GM18519 (cell line): ENCODE data around the gene ARHGAP44.

Experiments
- ATAC-seq: cut with Tn5 transposase; IDR thresholded peaks from one replicate; pipeline ENCODE4 v1.9.1; 2021; ENCODE audit warnings: mild to moderate bottlenecking, moderate library complexity; ENCODE audit not compliant: unreplicated experiment, low FRiP score

Gene ARHGAP44

DNA sequence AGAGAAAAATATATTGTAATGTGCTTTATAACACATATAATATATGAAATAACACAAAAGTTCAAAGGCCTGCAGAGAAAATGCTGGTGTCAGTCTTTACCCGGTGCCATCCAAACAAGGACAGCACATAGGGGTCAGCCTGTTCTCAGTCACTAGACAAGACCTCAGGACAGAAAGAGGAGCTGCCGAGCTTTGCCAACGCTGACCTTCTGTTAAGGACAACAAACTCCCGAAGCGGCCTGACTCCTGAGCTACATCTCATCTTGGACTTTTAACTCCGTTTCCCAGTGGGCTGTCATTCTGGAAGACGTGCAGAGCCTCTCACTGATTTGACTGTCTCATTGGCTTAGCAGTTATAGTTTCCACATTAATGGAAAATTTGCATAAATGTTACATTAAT is 221.7 kb downstream of the ARHGAP44 start:
- ATAC-seq: no peak

DNA sequence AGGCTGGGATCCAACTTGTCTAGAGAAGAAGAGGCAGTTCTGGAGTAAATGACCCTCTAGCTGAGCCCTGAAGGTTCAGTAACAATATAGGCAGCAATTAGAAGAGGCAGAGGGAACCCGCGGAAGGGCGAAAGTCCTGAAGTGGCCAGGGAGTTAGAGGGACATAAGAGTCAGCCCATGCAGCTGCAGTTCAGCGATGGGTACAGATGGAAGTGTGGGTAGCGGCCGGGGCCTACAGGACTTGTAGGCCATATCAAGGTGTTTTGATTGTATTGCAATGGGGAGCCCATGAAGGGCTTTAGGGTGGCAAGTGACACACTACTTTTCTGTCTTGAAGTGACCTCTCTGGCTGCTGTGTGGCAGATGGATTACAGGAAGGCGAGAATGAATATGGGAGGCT is 225.5 kb downstream of the ARHGAP44 start:
- ATAC-seq: no peak

DNA sequence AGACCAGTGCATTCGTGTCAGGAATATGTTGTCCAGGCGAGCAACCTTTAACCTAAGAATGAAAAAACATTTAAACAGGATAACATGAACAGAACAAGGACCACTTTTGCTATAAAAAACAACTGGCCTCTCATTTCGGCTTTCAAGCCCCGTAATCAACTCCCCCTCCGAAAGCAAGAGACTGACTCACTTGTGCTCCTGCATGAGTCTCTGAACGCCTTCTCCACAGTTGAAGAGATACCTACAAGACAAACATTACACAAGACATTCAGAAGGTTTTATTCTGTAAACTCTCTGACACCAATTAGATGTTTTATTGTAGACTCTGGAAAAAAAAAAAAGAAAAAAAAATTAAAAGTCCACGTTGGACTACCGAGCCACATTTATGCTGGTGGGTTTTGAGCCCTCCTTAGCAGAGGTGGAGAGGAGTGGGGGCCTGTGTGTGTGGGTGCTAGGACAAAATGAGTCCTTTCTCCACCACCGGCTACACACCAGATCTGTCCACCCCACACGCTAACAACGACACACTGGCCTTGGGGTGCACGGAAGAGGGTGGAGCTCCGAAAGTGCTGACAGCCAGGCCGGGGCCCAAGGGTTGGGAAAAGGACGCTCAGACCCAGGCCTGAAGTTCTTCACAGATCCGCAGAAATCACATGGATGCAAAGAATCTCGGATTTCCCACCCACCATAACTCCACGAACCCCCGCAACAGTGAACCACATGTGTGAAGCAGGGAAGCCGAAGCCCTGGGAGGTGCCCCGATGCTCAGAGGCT is 227.8 kb downstream of the ARHGAP44 start:
- peak; percentile 2 for ATAC-seq

DNA sequence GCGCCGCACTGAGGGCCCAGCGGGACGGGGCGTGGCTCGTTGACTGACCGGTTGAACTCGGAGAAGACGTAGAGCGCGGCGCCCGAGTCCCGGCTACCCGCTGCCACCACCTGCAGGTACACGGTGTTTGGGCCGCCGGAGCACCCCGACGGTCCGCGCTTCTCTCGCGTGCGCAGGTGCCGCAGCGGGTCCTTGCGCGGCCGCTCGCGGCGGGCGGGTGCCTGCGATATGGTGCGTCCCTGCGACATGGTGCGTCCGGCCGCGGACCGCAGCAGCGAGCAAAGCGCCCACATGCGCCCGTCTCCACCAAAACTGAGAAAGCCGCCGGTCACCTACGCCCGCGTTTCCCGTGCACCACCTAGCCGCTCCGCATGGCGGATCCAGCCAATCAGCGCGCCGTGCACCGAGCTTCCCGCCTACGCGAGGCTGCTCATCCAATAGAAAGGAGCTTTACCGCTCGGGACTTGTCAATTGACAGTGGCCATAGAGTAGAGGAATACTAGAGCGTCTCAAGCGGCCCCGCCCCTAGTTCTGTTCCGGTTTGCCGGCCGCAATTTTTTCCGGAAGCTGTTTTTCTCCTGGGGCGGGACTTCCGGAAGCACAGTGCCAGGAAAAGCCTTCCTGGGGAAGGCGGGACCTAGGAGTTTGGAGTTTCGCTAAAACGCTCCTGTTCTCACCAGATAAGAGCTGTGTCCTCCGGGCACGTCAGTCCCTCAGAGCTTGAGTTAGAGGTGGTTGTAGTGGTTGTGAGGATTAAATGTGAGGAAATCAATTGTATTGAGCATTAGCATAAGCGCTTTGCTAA is 228.6 kb downstream of the ARHGAP44 start, which contains the start of gene ELAC2:
Gene ELAC2 (minus strand): TSS at position 373 of the 805 bp plus-strand sequence. CDS start 80 bp downstream, at position 293.
- peak; percentile 96 for ATAC-seq

DNA sequence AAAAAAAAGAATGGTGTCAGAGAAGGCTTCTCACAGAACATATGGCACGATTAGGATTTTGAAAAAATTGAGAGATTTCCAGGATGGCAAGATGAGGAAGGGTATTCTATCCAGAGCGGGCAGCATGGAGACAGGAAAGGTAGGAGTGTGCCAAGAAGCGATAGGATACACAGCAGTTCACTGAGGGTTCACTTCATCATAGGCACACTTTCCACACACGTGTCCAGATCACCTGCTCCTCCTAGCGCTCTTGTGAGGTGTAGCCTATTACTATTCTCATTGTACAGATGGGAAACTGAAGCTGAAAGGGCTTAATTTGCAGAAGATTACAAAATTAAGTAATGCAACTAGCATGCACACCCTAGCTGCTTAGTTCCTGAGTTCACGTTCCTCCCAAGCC is 234.7 kb downstream of the ARHGAP44 start:
- peak; percentile 8 for ATAC-seq

DNA sequence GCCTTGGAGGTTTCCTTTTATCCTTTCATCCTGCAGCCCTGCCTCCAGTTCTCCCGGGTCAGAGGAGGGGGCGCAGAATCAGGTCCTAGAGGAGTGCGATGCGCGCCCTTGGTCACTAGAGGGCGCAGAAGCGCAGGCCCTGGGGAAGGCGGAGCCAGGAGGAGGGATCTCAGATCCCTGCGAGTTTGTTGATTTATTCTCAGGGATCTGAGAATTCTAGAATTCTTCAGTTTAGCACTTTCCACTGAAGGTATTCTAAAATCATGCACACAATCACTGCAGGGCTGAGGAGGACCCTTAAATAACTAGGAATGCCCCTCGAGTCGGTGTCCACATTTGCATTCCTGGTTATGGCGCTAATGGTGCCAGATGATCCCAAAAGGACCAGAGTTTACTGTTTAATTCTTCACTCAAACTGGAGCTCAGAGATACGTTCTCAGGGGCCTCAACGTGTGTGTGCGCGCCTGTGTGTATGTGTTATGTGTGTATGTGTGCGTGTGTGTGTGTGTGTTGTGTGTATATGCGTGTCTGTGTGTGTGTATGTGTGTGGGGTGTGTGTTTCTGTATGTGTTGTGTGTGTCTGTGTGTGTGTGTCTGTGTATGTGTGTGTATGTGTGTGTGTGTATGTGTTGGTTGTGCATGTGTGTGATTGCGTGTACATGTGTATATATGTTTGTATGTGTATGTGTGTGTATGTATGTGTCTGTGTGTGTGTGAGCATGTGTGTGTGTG is 235.4 kb downstream of the ARHGAP44 start:
- ATAC-seq: peak; percentile 81

DNA sequence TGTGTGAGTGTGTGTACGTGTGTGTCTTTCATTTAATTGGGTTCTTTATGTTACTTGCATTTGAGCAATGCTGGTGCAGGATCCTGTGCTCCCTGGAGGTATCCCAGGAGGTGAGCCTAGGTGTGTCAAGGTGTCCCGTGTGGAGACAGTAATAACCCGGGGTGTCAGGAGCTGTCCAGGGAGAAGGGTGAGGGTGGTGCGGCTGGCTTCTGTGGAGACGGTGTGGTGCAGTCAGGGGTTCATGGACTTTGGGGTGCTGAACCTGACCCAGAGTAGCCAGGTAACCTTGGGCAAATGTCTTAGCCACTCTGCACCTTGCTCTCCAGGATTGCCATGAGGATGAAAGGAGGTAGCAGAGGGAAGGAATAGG is 235.9 kb downstream of the ARHGAP44 start:
- no peak for ATAC-seq

DNA sequence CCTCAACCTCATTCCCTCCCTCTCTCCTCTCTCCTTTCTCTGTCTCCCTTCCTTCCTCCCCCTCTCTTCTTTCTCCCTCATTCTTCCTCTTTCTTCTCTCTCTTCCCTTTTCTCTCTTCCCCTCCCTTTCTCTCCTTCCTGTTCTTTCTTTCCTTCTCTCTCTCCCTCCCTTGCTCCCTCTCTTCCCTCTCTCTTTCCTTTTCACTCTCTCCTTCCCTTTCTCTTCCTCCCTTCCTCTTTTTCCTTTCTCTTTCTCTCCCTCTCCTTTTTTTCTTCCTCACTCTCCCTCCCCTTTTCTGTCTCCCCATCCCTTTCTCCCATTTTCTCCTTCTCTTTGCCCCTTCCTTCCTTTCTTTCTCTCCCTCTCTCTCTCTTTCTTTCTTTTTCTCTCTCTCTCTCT is 236.4 kb downstream of the ARHGAP44 start:
- ATAC-seq: no peak

DNA sequence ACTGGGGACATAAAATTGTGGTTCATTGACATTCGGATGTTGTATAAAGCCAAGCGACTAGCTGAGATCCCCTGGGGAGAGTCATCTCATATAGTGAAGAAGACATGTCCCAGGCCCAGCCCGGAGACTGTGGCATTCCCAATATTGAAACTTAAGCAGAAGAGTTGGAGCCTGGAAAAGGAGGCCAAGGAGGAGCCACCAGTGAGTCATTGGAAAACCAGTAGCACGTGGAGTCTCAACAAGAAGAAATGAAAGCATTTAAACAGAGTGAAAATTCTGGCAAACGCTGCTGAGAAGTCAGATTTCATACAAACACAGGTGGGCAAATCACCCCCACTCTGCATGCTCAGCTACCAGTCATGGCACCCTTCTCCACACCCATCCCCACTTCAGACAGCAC is 237.9 kb downstream of the ARHGAP44 start:
- ATAC-seq: no peak

DNA sequence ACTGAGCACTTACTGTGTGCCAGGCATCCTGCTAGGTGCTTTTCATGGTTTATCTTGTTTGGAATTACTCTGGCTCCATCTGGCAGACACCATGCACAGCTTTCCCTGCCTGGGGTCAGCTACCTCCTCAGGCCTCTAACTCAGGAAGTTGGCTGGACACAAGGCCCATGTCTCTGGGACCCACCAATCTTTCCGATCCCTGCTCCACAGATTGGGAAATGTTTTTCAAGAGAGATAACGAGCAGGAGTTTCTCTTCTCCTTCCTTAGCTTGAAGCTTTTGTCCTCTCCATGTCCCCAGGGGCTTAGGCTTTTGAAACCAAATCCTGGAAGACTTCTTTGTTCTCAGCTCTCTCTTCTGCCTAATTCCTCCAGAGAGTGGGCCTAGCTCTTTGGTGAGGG is 240.0 kb downstream of the ARHGAP44 start:
- ATAC-seq: no peak

DNA sequence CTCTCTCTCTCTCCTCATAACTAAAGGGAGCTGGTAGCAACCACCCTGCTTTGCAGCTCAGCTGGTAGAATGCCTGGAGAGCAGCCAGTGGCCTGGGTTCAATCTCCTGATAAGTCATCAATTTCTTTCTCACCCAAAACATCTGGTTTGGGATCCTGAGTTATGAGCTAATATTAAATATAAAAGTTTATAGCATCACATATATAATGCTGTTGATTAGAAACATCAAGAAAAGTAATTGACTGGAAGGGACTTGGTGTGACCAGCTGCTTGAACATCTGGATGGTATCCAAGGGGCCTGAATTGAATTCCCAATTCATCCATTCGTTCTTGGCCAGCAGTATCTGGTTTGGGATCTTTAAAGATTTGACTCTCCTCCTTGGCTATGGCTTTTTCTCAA is 240.8 kb downstream of the ARHGAP44 start:
- ATAC-seq: no peak

DNA sequence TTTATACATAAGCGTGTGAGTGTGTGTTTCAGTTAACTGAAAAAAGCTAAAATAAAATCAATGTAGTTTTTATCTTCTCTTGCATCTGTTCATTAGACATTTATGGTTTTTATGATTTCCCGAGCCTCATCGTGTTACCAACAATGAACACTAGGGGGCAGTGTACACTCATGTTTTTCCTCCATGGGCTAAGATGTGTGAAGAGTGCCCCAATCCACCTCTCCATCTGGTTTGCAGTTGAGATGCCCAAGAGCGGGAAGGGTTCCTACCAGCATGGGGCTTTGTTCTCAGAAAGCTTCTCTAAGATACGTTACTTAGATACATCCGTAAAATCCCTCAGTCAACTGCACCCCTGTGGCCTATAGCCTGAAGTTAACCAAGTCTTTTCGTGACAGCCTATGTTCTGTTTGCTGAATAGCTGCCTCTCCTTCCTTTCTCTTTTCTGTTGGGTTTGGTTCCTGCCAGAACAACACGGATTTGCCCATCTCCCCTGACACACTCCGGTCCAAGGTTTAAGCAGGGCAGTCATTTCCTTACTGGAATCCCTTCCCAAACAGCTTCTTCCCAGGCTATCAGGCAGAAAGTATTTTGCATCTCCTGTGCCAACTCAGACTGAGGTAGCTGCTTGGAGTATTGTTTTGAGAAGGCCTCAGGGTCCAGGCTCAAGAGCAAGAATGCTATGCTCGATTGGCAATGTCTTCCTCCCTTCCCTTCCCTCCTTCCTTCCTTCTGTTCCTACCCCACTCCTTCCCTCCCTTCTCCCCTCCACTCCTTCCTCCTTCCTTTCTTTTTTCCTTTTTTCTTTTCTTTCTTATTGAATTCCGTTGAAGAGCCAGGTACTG is 241.4 kb downstream of the ARHGAP44 start:
- ATAC-seq: no peak

DNA sequence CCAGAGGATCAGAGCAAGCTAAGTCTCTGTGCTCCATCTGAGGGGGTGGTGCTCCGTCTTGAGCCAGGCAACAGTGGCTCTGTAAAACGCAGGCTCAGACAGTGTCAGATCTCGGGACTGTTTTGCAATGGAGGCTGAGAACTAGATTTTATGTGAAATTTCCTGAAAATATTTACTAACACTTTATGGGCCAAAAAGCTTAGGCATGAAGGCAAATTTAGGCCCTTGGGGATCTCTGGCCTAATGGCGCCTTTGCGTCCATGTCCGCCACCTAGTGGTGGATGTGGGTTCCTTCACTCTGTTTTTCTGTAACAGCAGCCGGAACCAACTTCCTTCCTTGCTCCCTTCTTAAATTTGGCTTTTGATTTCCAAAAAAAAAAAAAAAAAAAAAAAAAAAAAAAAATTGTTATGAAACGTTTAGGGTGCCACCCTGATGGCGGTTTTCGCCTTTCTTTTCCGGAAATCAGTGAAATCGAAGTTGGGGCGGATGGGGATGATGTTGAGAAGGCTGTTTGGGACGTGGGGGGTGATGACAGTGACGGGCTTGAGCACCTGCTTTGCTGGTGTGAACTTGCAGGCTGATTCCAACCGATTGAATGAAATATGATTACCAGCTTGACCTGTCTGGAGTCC is 242.5 kb downstream of the ARHGAP44 start:
- peak; percentile 68 for ATAC-seq

DNA sequence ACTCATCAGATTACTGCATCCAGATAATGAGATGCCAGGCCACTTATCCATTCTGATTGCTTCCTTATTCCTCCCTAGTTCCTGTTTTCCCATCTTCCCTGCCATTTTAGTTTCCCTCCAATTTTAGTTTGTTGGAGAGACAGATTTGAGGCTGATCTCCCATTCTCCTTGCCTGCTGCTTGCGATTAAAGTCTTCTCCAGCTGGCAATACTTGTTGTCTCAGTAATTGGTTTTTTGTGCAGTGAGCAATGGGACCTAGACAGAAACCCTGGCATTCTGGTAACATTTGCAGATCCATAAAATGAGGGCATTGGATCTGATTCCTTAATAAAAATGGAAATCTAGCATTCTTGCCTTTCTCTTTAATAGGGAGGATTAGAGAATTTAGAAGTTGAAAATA is 246.1 kb downstream of the ARHGAP44 start:
- no peak for ATAC-seq

DNA sequence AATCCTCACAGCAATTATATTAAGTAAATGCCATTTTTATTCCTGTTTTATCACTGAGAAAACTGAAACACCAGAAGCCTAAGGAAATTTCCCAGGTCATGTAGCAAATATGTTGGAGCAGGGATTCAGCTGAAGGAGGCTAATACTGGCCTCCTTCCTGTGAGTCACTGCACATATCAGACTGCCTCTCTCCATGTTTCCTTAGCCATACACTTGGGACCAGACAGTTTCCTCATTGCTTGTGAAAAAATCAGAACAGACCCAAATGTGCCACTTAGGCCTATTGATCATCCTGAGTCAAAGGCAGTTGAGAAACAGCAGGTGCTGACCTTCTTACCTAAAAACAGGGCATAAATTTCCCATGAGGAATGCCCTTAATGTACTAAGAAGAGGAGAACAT is 247.5 kb downstream of the ARHGAP44 start:
- no peak for ATAC-seq

DNA sequence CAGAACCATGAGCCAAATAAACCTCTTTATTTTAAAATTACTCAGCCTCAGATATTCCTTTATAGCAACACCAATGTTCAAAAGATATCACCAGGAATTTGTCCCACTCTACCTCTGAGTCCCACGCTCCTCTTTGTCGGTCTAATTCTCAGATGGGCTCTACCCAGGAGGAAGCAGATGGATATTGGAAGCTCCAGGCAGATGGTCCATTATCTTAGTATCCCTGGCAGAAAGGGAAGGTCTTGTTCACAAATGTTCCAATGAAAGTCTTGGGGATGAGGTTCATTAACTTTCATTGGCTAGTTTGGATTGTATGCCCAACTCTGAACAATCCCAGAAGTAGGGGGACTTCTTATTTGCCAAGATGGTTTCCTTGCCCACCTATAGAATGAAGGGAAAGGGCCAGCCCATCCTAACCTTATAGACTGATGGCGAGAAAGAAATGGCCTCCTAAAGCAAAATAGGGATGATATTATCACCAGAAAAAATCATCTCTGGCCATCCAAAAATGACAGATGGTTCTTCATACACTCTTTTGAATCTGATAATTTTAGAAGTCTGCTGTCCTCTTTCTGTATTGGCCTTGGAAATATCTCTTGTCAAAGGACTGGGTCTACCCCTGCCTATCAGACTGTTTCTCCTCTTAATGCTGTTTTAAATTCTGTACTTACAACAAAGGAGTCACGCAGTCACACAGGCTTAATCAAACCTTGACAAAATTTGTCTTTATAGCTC is 249.8 kb downstream of the ARHGAP44 start:
- no peak for ATAC-seq
